Measurements from ENCODE around the gene MXRA7.
A peak's percentile ranks its signal among the peaks of the same experiment; 100 is the strongest.

MXRA7 gene

GRCh38 chr17:76677406-76677805 lies 33.4 kb downstream of the MXRA7 start:
- no peak for DNase-seq (ENCODE audit: low read depth)

- no peak for DNase-seq (ENCODE audit: low read depth)
Measured at GRCh38 chr17:76676629-76677028, 34.1 kb downstream of the MXRA7 start.

GRCh38 chr17:76675648-76676047 lies 35.1 kb downstream of the MXRA7 start:
- DNase-seq (ENCODE audit: low read depth) = no peak

GRCh38 chr17:76674600-76674999 lies 36.2 kb downstream of the MXRA7 start:
- no peak for DNase-seq (ENCODE audit: low read depth)

GRCh38 chr17:76673729-76674128 lies 37.0 kb downstream of the MXRA7 start:
- DNase-seq (ENCODE audit: low read depth) = no peak

- no peak for DNase-seq (ENCODE audit: low read depth)
Measured at GRCh38 chr17:76672892-76673291, 37.9 kb downstream of the MXRA7 start.

- DNase-seq (ENCODE audit: low read depth) = no peak
Measured at GRCh38 chr17:76672270-76672851, 38.4 kb downstream of the MXRA7 start.

- no peak for DNase-seq (ENCODE audit: low read depth)
Measured at GRCh38 chr17:76671912-76672262, 38.9 kb downstream of the MXRA7 start.

- peak; percentile 98 for DNase-seq (ENCODE audit: low read depth)
Measured at GRCh38 chr17:76671123-76671911, 39.4 kb downstream of the MXRA7 start.

- no peak for DNase-seq (ENCODE audit: low read depth)
Measured at GRCh38 chr17:76670718-76671122, 40.0 kb downstream of the MXRA7 start.

- DNase-seq (ENCODE audit: low read depth) = no peak
Measured at GRCh38 chr17:76670020-76670717, 40.6 kb downstream of the MXRA7 start.

- no peak for DNase-seq (ENCODE audit: low read depth)
Measured at GRCh38 chr17:76667786-76668453, 42.8 kb downstream of the MXRA7 start.

GRCh38 chr17:76667491-76667755 lies 43.3 kb downstream of the MXRA7 start:
- no peak for DNase-seq (ENCODE audit: low read depth)

GRCh38 chr17:76660656-76661042 lies 50.1 kb downstream of the MXRA7 start:
- no peak for DNase-seq (ENCODE audit: low read depth)

- DNase-seq (ENCODE audit: low read depth) = no peak
Measured at GRCh38 chr17:76659928-76660655, 50.7 kb downstream of the MXRA7 start.

- DNase-seq (ENCODE audit: low read depth) = no peak
Measured at GRCh38 chr17:76658242-76658662, 52.5 kb downstream of the MXRA7 start.

GRCh38 chr17:76657505-76658241 lies 53.1 kb downstream of the MXRA7 start:
- DNase-seq (ENCODE audit: low read depth) = no peak

GRCh38 chr17:76654408-76654807 lies 56.4 kb downstream of the MXRA7 start:
- no peak for DNase-seq (ENCODE audit: low read depth)

- DNase-seq (ENCODE audit: low read depth) = no peak
Measured at GRCh38 chr17:76650504-76650903, 60.3 kb downstream of the MXRA7 start.

- no peak for DNase-seq (ENCODE audit: low read depth)
Measured at GRCh38 chr17:76646712-76647111, 64.1 kb downstream of the MXRA7 start.

- no peak for DNase-seq (ENCODE audit: low read depth)
Measured at GRCh38 chr17:76645481-76645880, 65.3 kb downstream of the MXRA7 start.

- no peak for DNase-seq (ENCODE audit: low read depth)
Measured at GRCh38 chr17:76644995-76645394, 65.8 kb downstream of the MXRA7 start.

All from GM04503 (cell line).